M059J (cell line): ENCODE measurements around the gene UFC1. TPM values are rescaled to one million over a fixed set of nuclear protein-coding genes. Genes with fewer than 3 reads are reported as not detected.

Source experiments
- DNase-seq: peaks from one replicate; pipeline ENCODE4 v3.0.0-alpha.2; 2012; ENCODE audit warnings: low read depth
- total RNA-seq: library from RNA; depleted of rRNA; stranded (reverse); fragments of >200 nt; shearing (Covaris generic); gene quantifications from 2 replicates; pipeline ENCODE4 v1.2.3, GENCODE V29; 2014

The UFC1 gene
- total RNA-seq, 1 experiment from 2014 or later = 97.0 TPM

DNA sequence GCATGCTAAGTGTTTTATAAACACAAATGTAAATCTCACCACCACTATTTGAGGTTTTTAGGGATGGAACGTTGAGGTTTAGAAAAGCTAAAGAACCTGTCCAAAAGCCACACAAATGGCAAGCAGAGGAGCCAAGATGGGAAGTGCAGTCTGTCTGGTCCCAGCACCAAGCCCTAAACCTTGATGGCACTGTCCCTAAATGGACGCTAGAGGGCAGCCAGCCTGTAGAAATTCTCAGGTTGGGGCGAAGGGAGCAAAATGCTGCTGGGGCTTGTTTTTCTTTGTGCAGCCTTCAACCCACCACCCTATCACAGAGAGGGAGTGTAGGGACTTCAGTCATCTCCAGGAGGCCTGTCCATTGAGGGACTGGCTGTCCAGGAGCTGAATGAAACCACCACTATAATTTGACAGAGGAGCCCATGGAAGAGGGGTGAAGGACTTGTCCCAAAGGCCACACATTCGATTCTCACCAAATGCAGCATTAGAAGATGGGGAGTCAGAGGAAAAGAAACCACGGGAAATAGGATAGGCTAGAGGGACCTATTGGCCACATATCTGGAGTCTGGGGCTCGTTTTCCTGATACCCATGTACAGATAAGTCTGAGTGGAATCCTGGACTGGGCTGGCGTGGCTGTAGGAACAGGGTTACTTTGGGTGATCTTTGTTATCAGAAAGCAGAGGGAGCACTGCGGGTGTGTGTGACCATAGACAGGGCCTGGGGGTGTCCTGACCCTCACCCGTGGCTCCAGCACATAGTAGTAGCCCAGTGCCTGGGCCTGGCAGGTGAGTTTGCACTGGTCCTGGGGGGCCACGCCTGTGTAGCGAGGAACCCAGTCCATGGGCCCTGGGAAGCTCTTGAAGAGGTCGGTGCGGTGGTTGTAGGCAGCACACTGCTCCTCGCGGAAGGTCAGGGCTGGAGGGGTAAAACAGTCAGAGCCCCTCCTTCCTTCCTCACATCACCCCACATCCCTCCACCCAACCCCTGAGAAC lies 39.0 kb downstream of the UFC1 start:
- DNase-seq = peak; percentile 72

DNA sequence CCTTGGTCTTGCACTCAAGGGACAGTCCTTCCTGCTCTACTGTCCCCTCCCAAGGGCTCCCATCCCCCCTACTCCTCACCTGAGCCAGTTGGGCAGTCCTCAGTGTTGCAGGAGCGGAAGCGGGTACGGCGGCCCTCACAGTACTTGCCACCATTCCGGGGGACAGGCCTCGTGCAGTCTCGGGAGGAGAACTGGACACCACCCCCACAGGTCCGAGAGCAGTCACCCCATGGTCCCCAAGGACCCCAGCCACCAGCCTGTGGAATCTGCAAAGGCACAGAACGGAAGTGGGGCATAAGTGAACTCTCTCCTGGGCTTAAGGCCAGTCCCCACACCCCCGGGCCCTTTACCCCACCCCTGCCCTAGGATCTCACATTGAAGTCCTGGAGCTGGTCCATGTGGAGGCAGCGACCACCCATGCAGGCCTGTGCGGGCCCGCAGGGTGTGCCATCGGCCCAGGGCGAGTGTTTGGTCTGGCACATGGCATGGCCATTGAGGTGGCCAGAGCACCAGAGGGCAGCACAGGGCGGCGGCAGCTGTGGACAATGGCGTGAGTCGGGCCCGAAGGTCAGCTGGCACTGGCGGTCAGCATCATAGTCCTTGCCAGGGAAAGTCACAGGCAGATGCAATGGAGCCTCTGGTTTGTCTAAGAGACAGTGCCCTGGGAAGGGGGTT lies 39.9 kb downstream of the UFC1 start:
- DNase-seq = no peak

DNA sequence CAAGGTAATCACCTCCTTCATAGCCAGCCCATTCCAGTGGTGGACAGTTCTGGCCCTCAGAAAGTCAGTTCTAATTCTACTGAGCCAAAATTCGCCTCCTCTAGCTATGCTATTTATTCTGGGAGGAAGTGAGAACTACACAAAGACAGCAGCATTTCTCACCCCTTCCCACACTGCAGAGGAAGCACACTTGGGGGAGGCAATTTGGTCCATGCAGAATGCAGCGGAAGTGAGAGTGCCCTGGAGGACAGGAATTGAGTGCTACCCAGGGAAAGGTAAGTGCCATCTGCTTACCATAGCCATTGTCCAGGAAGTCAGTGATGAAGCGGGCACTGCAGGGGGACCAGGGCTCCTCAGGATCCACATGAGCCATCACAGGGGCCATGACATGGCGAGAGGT lies 41.4 kb downstream of the UFC1 start:
- DNase-seq = no peak

DNA sequence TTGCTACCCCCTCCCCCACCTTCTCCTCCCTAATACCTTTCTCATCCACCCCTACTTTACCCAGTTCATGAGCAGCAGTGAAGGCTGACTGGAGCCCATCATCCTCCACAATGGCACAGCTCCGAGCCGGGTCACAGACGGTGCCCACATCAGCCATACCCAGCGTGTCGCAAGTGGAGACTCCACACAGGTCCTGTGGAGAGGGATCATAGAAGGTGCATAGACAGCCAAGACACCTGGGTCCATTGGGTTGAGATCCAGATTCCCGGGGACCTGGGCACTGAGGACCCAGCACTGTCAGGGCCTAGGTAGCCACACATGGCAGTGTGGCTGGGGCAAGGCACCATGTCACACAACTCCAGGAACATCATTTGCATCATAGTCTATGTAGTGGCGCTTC lies 42.3 kb downstream of the UFC1 start:
- no peak for DNase-seq

DNA sequence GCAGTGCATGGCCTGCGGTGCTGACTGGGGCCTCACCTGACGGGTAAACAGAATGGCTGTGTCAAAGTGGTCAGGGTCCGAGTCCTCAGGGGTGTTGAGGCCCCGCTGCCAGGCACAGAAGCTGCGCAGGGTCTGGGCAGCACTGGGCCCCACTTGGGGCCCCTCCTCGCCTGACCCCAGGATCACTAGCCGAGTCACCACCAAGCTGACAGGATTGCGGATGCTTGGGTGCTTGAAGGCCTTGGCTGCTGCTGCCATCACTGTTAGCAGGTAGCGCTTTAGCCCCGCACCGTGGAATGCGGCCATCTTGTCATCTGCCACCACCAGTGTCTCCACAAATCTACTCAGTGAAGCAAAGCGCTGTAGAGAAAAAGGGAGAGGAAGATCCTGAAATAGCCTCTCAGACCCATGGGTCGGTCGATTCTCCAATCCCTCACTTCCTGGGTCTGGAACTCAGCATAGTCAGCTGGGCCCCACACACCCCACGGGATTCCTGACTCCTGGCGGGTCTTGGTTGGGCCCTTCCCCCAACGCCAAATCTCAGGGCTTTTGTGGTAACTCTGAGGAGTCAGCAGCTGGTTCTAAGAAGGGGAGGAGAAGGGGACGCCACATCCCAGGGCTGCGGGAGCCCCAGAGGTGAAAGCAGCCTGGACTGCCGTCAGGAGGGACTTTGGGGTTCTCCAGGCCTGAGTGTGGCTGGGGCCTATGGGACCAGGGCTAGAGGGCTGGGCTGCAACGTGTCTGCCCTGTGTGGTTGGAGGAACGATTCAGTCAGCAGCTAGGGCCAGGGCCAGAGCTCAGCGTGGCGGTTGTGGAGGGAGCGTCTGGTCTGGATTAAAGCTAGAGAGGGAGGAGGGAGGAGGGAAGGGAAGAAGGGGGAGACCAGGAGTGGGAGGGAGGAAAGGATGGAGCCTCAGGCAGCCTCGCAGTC lies 43.0 kb downstream of the UFC1 start:
- DNase-seq = no peak

DNA sequence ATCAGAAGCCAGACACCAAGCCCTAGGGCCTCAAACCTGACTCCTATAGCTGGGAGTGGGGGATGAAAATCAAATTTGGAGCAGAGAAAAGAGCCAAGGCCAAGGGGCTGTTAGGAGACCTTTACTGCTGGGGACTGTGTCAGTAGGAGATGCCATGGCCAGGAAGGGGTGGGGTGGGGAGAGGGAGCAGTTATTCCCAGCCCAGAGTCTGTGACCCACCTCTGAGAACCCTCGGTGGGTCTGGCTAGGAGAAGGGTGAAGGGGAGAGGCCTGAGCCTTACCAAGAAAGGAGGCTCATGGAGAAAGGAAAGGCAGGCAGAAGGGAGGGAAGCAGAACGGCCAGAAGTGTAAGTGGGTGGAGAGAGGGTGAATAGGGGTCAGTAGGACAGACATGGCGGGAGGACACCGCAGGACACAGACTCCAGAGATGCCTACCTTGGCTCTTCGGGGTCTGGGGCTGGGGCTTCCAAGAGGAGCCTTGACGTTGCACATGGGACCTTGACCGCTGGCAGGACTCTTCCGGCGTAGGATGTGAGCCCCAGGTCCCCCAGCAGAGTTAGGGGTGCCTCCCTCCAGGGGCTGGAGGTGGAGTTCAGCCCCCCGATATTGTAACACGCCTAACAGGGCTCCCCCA lies 43.9 kb downstream of the UFC1 start:
- DNase-seq = no peak

DNA sequence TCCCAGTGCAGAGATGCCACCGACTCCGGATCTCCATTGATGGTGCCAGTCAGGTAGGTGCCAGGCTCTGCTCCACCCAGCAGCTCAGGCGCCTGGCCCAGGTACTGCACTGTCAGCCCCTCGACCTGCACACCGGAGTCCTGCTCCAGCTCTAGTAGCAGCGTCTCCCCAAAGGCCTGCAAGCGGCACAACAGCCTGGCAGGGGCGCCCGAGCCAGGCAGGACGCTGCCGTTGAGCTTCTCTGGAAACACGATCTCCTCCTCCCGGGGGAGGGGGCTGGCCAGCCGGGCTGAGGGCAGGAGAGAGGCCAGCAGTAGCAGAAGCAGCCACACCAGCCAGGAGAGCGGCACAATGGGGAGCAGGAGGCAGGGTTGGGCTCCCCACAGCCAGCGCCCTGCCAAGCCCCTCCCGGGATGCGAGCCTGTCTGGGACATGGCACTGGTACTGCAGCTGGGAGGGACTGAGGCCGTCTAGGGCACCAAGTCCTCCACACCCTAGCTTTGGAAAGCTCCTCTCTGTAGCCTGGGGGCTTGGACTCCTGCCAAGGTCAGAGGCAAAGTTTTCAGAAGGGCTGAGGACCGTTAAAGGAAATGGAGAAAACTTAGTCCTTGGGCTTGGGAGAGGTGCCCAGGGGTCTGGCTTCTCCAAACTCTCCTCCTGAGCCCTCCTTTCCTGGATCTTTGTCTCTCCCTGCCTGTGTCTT lies 44.6 kb downstream of the UFC1 start:
- peak; percentile 76 for DNase-seq

DNA sequence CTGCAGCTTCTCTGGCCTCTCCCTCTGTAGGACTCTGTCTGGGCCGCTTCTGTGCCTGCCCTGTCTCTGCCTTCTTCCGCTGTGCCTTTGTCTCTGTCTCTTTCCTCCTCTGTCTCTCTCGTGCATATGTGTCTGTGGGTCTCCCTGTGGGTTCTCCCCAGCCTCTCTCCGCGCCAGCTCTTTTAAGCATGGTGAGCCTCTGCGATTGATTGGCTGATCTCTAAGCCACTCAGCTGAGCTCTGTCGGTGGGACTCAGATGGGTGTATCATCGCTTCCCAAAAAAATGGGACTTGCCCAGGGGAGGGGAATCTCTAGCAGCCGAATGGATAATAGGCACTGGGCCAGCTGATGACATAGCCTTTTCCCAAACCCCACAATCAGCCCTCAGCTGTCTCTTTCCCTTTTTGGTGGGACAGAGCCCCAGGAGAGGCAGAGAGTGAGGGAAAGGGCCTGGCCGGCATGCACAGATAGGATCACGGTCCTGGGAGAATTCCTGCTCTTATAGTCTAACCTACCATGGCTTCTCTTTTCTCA lies 45.2 kb downstream of the UFC1 start, which contains the start of gene ADAMTS4:
TSS of gene ADAMTS4 (minus strand) at position 158 of the 535 bp plus-strand sequence. CDS start 427 bp downstream, outside the sequence.
- DNase-seq = peak; percentile 67

DNA sequence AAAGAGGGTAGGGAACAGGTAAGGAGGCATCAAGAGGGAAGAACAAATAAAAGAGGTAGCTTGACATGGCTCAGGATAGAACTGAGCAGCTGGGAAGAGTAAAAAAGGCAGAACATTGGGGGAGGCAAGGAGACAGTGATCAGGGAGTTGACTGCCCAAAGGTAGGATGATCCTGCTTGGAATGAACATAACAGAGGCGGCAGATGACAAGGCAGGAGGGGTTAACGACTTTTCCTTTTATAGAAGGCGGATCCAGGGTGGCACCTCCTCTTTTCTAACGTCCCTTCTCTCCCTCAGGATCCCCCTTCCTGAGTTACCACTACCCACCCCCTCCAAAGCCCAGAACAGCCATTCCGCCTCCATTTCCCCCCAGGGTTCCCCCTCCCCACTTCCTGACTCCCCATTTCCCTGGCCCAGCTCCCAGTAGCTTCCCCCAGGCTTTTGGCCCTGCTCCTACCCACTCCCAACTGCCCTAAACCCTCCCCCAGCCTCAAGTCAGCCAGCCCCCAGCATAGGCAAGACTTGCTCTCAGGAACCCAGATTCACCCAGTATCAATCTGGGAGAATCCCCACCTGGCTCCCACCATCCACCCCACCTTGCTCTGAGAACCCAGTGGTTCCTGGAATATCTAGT lies 45.8 kb downstream of the UFC1 start:
- DNase-seq = no peak

DNA sequence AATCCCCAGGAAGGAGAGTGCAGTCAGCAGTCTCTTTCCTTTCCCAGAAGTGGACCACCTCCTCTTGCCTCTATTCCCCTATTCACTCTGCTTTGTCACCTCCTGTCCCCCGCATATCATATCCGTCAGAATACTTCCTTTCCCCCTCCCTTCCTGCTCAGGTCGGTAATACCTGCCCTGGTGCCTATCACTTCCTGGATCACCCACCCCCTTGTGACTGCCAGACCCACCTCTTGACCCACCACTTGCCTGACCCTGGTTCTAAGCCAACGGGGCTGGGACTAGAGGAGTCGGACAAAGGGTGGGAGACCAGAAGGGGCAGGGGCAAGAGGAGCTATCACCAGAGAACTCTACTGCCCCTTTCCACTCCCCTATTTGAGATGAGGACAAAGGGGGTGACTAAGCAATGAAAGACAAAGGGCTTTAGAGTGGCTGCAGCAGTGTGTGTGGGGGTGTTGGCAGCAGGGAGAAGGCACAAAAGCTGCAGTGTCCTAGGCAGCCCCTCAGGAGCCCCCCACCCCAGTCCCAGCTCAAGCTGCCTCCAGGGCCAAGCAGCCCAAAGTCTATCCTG lies 46.7 kb downstream of the UFC1 start:
- no peak for DNase-seq

DNA sequence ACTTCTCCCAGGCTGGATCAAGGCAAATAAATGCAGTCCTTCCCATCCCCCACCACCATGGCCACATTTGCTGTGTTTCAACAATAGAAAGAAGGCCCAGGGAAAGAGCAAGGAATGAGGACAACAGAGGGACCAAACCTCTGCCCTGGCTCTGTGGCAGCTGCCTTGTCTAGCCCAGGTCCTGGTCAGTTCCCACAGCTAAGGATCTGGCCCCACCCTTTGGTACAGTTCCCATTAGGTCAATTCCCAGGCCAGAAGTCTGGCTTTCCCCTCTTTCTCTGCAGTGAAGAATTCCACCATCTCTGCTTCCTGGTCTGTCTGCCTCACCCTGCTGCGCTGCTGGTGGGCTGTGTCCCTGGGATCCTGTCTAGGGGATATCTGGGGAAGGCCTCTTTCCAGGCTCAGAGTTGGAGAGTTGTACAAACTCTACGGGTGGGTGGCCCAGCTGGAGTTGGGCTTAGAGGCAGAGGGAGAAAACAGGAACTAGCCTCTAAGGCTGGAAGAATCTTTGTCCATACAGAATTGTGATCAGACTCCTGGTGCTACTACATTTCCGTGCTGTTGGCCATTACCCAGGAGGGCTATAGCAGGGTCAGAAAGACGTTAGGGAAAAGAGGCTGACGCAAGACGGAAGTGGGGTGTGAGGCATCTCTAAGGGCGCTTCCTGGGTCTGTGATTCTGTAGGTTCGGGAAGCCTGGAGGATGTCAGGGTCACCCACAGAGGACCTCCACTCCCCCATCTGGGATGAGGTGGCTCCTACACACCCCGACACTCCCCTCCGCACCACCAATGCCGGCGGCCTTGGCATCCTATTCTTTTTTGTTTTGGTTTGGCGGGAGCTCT lies 47.4 kb downstream of the UFC1 start:
- DNase-seq = peak; percentile 79

DNA sequence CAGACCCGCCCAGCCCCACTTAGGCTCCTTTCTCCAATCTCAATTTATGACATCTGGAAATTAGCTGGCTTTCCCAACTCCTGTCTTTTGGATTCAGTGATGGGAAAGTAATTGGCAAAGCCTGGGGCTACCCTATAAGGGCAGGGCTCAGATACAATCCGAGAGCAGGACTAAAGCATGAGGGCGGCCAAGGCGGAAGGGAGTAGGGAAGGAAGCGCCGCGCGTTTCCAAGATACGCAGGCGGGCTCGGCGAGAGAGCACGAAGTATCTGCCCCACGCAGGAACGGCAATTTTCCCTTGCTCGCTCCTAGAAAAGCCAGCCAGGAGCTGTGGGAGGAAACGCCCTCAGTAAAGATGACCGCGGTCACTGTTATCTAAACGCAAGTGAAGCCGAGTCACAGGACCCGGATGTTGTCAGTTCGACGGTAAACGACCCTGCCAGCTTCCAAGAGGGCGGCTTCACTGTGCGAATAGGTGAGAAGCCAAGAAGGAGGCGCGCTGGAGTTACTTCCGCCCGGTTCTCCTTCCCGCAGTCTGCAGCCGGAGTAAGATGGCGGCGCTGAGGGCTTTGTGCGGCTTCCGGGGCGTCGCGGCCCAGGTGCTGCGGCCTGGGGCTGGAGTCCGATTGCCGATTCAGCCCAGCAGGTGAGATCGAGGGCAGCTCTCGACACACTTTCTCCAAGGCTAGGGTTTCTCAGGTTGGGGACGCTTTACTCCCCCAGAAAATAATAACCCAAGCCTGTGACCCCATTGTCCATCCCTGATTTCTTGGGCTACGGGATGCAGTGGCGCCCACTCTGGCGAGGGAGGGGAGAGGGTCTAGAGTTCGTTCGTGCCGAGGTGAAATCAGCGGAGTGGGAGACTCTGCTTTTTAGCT lies 48.3 kb downstream of the UFC1 start, which contains the start of gene NDUFS2:
TSS of gene NDUFS2 (plus strand) at position 532 of the 877 bp plus-strand sequence. CDS start at position 551, 19 bp downstream.
- DNase-seq = peak; percentile 99

DNA sequence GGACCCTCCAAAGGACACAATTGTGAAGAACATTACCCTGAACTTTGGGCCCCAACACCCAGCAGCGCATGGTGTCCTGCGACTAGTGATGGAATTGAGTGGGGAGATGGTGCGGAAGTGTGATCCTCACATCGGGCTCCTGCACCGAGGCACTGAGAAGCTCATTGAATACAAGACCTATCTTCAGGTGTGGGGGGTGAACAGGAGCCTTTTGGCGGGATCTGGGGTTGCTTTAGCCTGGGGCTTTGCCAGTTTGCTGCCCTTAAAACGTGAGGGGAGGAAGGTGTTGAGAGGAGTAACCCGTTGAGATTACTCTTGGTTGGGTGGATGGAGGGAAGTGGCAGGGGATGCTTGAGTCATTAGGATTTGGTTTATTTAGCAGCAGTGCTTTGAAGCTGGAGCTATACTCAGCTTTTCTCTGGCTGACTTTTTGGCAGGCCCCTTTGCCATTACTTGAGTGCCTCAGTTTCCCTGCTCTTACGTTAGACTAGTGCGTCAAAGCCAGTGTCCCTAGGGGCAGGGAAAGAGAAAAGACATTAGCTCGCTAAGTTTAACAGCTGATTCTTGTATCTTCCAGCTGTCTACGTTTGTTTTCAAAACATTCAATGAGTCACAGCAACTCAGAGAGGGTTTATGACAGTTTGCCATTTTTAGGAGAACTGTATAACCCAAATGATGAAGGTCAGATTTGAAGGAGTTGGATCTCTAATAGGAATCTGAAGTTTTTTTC lies 52.8 kb downstream of the UFC1 start:
- DNase-seq = no peak

DNA sequence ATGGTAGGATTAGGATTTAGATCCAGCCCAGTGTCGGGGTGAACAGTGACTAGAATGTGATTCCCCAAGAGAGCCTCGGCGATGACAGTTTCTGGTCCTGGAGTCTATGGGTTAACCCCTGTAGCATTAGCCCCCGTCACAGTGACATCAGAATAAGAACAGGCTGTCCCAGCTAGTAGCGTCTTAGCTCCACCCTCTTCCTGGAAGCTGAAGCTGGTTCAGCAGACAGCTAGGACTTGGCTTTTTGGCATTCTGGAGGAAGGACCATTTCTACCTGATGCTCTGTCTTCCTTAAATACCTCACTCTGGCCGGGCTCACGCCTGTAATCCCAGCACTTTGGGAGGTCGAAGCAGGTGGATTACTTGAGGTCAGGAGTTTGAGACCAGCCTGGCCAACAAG lies 53.4 kb downstream of the UFC1 start:
- no peak for DNase-seq
